Activated CD4-positive, alpha-beta memory T cell treated with anti-CD3 and anti-CD28 coated beads, Interleukin-2, amount 10 ng/mL, durations not matched to agents 7 days and 5 days (primary cell): ENCODE results near the gene TAL1. TPM values are rescaled to one million over a fixed set of nuclear protein-coding genes. Genes with fewer than 3 reads are reported as not detected.

Experiments
- CTCF ChIA-PET: fragments of 350-600 bp; sonication (Branson Sonifier 250); formaldehyde crosslinking; loops from one replicate; lab custom pipeline; 2021; ENCODE audit warnings: antibody characterized with exemption, inconsistent platforms; lab: Charles Lee
- POLR2A ChIA-PET: fragments of 350-600 bp; sonication (Branson Sonifier 250); formaldehyde crosslinking; loops from one replicate; lab custom pipeline; 2021; ENCODE audit warnings: antibody characterized with exemption; lab: Charles Lee
- DNase-seq: peaks from one replicate; pipeline ENCODE4 v3.0.0-alpha.2; 2020
- H3K27ac Mint-ChIP-seq: one replicate; pipeline ENCODE4 v1.8.0; 2021; ENCODE audit warnings: mild to moderate bottlenecking, mixed read lengths
- H3K27me3 Mint-ChIP-seq: one replicate; pipeline ENCODE4 v1.8.0; 2021; ENCODE audit warnings: mixed read lengths
- H3K36me3 Mint-ChIP-seq: one replicate; pipeline ENCODE4 v1.8.0; 2021; ENCODE audit warnings: low read depth, mixed read lengths
- H3K4me1 Mint-ChIP-seq: one replicate; pipeline ENCODE4 v1.8.0; 2021; ENCODE audit warnings: mixed read lengths
- H3K4me3 Mint-ChIP-seq: one replicate; pipeline ENCODE4 v1.8.0; 2021; ENCODE audit warnings: mild to moderate bottlenecking, mixed read lengths
- H3K9me3 Mint-ChIP-seq: one replicate; pipeline ENCODE4 v1.8.0; 2021; ENCODE audit warnings: mixed read lengths
- total RNA-seq, 2 experiments: library from RNA; stranded (reverse); gene quantifications; one replicate each; pipeline ENCODE4 v1.2.3, GENCODE V29; 2021

TAL1 gene
- total RNA-seq, 2 experiments from 2014 or later, result not detected

DNA sequence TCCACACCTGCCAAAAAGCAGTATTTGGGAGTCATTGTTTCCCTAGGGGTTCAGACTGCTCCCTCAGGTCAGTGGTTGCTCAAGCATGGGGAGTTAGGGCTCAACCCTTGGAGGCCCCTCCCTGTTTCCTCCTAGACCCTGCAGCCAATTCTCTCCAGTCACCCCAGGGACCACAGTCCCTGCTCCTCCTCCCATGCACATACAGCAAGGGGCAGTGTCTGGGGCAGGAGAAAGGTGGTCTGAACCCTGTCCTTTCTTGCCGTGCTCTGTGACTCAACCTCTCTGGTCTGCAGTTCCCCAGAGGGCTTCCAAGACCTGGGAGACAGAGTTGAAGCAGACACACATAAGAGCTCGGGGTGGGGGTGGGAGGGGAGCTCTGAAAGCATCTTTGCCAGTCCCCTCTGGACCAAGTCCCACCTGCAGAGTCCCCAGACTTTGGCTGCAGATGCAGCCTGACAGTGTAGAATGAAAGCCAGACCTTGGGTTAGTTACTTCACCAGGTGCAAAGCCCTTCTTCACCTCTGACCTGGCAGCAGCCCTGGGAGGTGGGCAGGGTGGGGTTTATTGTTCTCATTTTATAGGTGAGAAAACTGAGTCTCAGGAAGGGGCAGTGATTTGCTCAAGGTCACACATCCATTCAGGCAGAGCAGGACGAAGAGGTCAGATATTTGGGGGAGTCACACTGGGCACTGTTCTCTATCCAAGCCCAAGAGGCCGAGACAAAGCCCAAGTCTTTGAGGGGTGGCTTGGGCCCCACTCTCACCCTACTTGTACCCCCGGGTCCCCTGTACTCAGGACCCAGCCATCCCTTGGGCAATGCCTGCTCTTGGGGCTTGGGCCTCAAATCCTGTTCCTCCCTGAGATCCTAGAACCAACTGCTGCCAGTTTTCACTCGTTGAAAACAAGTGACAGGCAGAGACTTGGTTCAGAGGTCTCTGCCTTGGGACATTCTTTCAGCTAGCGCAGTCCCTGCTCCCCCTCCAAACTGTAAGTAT, 42.9 kb downstream of the TAL1 start:
- peak; percentile 13 for DNase-seq
- POLR2A ChIA-PET, result no interaction called here

DNA sequence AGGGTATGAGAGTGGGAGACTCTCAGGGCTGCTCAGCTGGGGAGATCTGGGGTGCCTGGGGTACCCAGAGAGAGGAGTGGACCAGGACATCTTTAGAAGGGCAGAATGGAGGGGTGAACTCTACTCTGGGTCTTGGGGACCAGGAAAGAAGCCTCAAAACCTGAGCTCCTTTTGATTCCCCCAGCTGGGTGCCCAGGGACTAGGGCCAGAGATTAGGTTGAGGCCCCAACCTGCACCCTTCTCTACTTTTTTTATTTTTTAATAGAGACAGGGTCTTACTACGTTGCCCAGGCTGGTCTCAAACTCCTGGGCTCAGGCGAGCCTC, 44.1 kb downstream of the TAL1 start:
- Mint-ChIP-seq H3K4me1 (no peaks in the 10 kb centered on the region), H3K27me3 (no peaks in the 10 kb centered on the region), H3K9me3 (no peaks in the 10 kb centered on the region), H3K4me3 (no peak overlapping the region), H3K36me3 (no peaks in the 10 kb centered on the region), H3K27ac (no peak overlapping the region)
- no peak for DNase-seq
- ChIA-PET CTCF (interaction anchor here (1.1 to 1.7 kb wide), 2 partner anchors 9 to 75 kb away, joined by 3 to 9 read pairs; no protein-coding TSS in a partner anchor), POLR2A (no interaction called here)

More for the DNA sequence above, 42.9 kb downstream of the TAL1 start:
- no peaks in the 10 kb centered on the region for H3K4me1 Mint-ChIP-seq
- no peak overlapping the region for H3K27ac Mint-ChIP-seq
- H3K9me3 Mint-ChIP-seq, result no peaks in the 10 kb centered on the region
- peaks cover 5% of the 10 kb centered on the region for H3K27me3 Mint-ChIP-seq
- CTCF ChIA-PET, result interaction anchor here (1.6 to 6.9 kb wide), 3 partner anchors 9 to 74 kb away, joined by 9 to 143 read pairs (median 10); no protein-coding TSS in a partner anchor
- H3K4me3 Mint-ChIP-seq, result no peak overlapping the region
- H3K36me3 Mint-ChIP-seq, result no peaks in the 10 kb centered on the region

DNA sequence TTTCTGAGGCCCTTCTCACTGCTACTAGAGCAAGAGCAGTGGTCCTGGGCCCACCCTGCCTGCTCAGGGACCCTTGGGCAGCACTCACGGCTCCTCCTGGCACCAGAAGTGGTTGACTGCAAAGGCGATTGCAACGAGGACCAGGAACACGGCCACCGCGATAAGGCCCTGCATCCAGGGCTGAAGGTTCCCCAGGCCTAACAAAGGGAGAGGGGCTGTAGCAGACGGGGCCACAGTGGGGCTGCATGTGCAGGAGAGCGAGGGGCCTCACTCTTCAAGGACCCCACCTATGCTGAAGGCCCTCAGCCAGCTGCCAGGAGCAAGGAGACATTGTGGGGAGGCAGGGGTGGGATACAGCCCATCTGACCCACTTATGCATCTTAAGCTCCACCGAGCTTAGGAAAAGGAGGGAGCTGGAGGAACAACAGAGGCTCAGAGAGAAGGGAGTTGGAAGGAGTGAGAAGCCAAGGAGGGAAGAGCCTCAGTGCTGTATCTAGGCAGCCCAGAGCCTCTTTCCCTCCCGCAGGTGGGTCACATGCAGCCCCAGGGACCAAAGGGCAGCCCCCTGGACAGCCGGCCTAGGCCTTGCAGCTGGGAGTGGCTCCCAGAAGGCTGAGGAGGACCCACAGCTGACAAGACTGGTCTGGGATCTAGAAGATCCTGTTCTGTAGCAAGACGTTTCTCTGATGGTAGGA, 44.6 kb downstream of the TAL1 start:
- H3K4me1 Mint-ChIP-seq, result no peaks in the 10 kb centered on the region
- ChIA-PET POLR2A (no interaction called here), CTCF (interaction anchor here (1.1 to 1.7 kb wide), 2 partner anchors 9 to 76 kb away, joined by 3 to 9 read pairs; no protein-coding TSS in a partner anchor)
- no peak overlapping the region for H3K27ac Mint-ChIP-seq
- no peaks in the 10 kb centered on the region for H3K9me3 Mint-ChIP-seq
- no peak overlapping the region for H3K4me3 Mint-ChIP-seq
- H3K27me3 Mint-ChIP-seq, result no peaks in the 10 kb centered on the region
- DNase-seq, result peak; percentile 9
- H3K36me3 Mint-ChIP-seq, result no peaks in the 10 kb centered on the region

DNA sequence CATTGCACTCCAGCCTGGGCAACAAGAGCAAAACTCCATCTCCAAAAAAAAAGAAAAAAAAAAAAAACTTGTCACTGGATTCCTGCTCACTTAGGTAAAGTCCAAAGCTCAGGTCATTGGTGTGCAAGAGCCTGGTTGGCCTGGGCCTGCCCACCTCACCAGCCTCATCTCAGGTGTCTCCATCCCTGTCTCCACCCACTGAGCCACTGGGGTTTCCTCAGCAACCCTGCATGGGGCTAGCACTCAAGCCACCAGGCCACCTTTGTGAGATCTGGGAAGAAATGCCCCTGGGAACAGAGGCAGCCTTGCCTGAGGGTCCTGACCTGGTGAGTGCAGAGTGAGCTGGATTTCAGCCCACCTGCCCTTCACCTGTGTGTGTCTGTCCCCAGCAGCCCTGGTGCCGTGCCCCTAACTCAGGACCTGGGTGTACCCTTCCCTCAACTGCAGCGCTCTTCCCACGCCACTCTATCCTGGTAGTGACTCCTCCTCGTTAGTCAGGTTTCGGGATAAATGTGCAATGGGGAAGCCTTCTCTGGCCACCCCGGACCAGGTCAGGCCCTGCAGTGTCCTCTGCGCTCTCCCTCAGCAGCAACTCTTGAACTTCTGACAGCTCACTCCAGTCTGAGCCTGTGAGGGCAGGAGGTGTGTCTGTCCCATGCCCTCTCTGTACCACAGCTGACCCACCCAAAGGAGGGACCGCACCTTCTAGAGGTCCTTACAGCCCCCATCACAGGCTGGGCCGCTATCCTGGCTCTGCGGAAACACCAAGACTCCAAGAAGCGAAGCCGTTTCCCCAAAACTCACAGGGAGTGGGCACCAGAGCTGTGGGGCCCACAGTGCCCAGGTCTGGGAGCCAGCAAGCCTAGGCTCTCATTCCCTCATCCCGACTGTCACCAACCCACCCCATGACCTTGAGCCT, 45.5 kb downstream of the TAL1 start:
- peak; percentile 13 for DNase-seq
- no peaks in the 10 kb centered on the region for H3K27me3 Mint-ChIP-seq
- H3K36me3 Mint-ChIP-seq, result no peaks in the 10 kb centered on the region
- no peak overlapping the region for H3K4me3 Mint-ChIP-seq
- H3K9me3 Mint-ChIP-seq, result no peaks in the 10 kb centered on the region
- H3K27ac Mint-ChIP-seq, result no peak overlapping the region
- ChIA-PET POLR2A (no interaction called here), CTCF (no interaction called here)
- H3K4me1 Mint-ChIP-seq, result no peaks in the 10 kb centered on the region

DNA sequence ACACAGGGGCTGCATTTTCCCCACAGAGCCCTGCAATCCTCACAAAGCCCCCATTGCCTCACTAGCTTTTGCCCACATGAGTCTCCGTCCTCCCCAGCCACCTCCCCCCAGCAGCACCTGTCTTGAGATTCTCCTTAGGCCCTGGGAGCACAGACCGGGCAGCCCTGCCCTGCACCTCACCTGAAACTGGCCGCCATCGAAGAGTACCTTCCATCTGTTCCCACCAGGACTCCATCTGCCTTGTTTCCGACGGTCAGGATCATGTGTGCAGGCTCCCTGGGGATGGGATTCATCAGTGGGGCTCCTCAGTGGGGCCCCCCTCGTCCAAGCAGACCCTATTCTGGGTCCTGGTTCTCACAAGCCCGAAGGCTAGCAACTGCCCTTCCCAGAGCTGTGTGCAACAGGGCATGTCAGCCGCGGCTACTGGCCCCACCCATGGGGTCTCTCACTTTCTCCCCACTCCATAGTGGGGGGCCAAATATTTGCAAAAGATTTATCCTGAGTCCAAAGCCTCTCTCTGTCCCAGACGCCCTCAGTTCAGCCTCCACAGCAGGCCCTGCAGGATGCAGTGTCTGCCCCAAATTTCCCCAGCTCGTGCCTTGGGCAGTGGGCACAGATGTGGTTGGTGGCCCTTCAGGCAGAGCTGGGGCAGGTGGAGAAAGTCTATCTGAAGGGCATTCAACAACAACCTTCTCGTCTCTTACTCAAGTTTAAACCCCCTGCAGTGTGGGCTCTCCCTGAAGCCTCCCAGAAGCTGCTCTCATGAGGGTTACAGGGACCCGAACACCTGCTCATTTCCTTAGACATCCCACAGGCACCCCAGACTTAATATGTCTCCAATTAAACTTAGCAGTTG, 47.0 kb downstream of the TAL1 start:
- Mint-ChIP-seq H3K27me3 (peaks cover 9% of the 10 kb centered on the region), H3K27ac (no peak overlapping the region)
- DNase-seq, result peak; percentile 14

DNA sequence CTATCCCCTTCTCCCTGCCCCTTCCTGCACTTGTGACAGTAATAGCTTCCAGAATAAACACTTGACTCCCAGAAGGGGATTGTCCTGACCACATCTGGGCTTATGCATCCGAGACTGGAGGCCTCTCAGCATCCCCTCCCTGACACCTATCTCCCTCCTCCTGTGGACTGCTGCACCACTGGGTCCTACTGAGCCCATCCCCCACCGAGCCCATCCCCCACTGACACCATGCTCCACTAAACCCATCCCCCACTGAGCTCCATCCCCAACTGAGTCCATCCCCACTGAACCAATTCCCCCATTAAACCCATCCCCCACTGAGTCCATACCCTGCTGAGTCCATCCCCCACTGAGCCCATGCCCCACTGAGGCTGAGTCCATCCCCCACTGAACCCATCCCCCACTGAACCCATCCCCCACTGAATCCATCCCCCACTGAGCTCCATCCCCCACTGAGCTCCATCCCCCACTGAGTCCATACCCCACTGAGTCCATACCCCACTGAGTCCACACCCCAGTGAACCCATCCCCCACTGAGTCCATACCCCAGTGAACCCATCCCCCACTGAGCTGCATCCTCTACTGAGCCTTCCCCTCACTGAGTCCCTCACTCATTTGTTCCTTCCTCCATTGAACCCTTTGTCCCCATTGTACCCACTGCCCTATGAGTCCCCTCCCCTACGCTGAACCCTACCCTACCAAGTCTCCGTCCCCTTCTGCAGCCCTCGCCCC, 47.8 kb downstream of the TAL1 start:
- H3K4me3 Mint-ChIP-seq, result no peak overlapping the region
- CTCF ChIA-PET, result interaction anchor here (0.5 to 3.3 kb wide), 3 partner anchors 9 to 1455 kb away, joined by 3 to 16 read pairs (median 6); no protein-coding TSS in a partner anchor
- H3K4me1 Mint-ChIP-seq, result peaks cover 2% of the 10 kb centered on the region
- POLR2A ChIA-PET, result no interaction called here
- no peak overlapping the region for H3K27ac Mint-ChIP-seq
- H3K27me3 Mint-ChIP-seq, result peaks cover 9% of the 10 kb centered on the region
- no peaks in the 10 kb centered on the region for H3K9me3 Mint-ChIP-seq
- no peaks in the 10 kb centered on the region for H3K36me3 Mint-ChIP-seq
- no peak for DNase-seq

More for the DNA sequence above, 47.0 kb downstream of the TAL1 start:
- Mint-ChIP-seq H3K4me3 (no peak overlapping the region), H3K9me3 (no peaks in the 10 kb centered on the region), H3K36me3 (no peaks in the 10 kb centered on the region), H3K4me1 (no peaks in the 10 kb centered on the region)
- ChIA-PET POLR2A (no interaction called here), CTCF (interaction anchor here (0.5 to 3.3 kb wide), 3 partner anchors 8 to 1456 kb away, joined by 3 to 16 read pairs (median 6); no protein-coding TSS in a partner anchor)

DNA sequence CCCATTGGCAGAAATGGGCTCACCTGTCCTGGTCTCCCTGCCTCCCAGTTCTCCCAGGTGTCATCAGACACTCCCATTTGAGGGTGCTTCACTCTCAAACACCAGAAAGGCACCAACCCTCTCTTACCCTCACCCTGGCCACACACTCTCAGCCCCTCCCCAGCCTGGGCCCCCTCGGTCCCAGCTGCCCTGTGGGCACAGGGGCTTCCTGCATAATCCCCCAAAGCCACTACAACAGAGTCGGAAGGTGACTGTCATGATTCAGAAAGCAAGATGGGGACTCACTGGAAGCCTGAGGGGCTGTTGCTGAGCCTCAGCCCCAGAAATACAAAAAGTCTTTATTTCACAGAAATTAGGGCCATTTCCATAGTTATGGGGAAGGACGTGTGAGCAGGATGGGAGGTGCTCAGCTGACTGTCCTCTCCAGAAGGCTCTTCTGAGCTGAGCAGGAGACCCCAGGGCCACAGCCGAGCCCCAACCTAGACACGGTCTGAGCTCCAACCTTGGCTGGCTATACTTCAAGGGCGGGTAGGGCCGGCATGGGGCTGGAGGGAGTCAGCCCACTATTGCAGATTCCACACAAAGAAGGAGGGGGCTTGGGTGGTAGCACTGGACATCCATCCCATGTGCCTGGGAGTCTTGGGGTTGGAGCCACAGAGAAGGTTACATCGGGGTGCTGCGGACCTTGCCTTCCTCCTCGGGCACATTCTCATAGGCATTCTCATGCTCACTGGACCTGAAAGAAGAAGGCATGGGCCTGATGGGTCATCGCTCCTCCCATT, 48.5 kb downstream of the TAL1 start:
- no peak overlapping the region for H3K4me3 Mint-ChIP-seq
- H3K27ac Mint-ChIP-seq, result no peak overlapping the region
- peaks cover 5% of the 10 kb centered on the region for H3K4me1 Mint-ChIP-seq
- CTCF ChIA-PET, result interaction anchor here (0.9 to 3.3 kb wide), 3 partner anchors 9 to 80 kb away, joined by 3 to 16 read pairs (median 6); no protein-coding TSS in a partner anchor
- POLR2A ChIA-PET, result no interaction called here
- H3K27me3 Mint-ChIP-seq, result peaks cover 11% of the 10 kb centered on the region
- no peaks in the 10 kb centered on the region for H3K9me3 Mint-ChIP-seq
- peak; percentile 14 for DNase-seq
- H3K36me3 Mint-ChIP-seq, result no peaks in the 10 kb centered on the region

DNA sequence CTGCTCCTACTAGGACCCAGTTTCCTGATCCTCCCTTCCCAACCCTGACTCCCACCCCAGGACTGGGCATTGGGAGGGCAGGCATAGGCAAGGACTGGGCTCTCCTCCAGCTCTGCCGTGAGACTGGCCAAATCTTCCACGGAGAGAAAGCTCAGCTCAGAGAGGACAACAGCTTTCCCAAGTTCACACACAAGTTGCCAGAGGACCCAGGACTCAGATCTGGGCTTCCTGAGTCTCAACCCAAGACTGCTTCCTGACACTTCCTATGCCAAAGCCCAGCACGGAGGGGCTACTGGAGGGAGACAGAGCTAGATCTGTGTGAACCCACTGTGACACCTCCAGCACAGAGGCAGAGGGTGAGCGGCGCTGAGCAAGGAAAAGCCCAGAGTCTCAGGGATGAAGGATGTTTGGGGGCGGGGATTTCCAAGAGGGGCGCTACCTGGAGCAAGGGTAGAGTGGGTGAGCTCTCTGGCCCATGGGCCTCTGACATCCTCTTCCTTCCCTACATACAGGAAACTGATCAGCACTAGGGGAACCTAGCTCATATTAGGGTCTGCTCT, 49.3 kb downstream of the TAL1 start:
- no peaks in the 10 kb centered on the region for H3K36me3 Mint-ChIP-seq
- H3K27ac Mint-ChIP-seq, result no peak overlapping the region
- peaks cover 11% of the 10 kb centered on the region for H3K27me3 Mint-ChIP-seq
- H3K4me1 Mint-ChIP-seq, result peaks cover 5% of the 10 kb centered on the region
- ChIA-PET CTCF (interaction anchor here (0.9 to 3.3 kb wide), 2 partner anchors 10 to 81 kb away, joined by 3 to 16 read pairs; no protein-coding TSS in a partner anchor), POLR2A (no interaction called here)
- DNase-seq, result peak; percentile 9
- H3K4me3 Mint-ChIP-seq, result no peak overlapping the region
- H3K9me3 Mint-ChIP-seq, result no peaks in the 10 kb centered on the region

DNA sequence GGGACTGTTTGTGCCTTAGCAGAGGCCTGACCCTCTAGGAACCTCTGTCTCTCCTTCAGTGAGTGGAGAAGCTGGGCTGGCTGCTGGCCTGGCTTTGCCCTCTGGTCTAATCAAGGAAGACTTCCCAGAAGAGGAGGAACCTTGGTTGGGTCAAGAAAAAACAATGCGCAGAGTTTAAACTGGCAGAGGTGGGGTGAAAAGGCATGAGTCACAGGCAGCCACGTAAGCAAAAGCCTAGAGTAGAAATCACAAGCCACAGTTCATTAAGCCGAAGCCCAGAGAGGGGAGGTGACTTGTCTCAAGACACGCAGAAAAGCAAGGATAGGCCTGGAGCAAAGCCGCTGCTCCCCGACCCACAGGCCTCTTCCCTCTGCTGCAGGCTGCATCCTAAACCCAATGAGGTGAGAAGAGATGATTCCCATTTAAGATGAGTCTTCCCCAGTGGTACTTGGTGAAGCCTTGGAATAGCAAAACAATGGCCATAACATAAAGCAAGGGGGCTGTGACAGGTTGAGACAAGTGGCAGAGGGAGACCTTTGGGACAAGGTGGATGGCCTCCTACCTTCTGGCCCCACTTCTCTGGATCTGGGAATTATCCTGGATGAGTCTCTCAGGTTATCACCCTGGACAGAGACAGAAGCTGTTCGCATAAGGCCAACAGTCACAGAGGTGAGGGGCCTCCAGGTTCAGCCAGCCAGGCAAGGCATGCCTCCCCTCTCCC, 49.9 kb downstream of the TAL1 start:
- Mint-ChIP-seq H3K27ac (no peak overlapping the region), H3K9me3 (no peaks in the 10 kb centered on the region), H3K27me3 (peaks cover 11% of the 10 kb centered on the region), H3K36me3 (no peaks in the 10 kb centered on the region), H3K4me3 (no peak overlapping the region), H3K4me1 (peaks cover 5% of the 10 kb centered on the region)
- peak; percentile 13 for DNase-seq
- CTCF ChIA-PET, result interaction anchor here (1.8 to 5.8 kb wide), 2 partner anchors 12 to 81 kb away, joined by 6 to 71 read pairs; no protein-coding TSS in a partner anchor
- POLR2A ChIA-PET, result no interaction called here
